GM21515 (cell line): ENCODE data around the gene ZNF280B.
"Not testable (repeated sequence)": the region's sequence is repeated elsewhere in the genome, so short reads cannot be mapped to it uniquely, and the experiment has no call there.

Experiments
- ATAC-seq: cut with Tn5 transposase; IDR thresholded peaks from one replicate; pipeline ENCODE4 v1.9.1; 2021; ENCODE audit not compliant: unreplicated experiment

ZNF280B gene

DNA sequence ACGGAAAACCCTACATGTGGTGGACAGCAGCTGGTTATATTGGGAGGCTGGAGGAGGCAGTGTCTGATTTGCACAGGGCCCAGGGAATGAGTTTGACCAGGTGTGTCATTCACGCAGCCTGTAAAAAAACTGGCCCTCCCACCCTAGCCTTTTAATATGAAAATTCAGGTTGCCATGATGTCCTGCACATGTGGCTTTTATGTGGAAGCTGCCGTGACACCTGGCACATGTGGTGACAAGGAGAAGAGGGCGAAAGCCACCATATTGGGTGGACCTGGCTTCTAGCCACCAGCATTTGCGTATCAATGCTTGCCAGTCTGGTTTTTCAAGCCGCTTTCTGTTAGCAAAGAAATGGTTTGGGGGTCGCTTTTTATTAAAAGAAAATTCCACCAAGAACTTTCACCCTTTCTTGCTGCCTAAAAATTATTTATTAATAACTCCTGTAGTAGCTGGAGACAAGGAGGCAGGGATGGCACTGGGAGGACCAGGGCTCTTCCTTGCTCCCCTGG is 43.4 kb downstream of the ZNF280B start:
- no peak for ATAC-seq

DNA sequence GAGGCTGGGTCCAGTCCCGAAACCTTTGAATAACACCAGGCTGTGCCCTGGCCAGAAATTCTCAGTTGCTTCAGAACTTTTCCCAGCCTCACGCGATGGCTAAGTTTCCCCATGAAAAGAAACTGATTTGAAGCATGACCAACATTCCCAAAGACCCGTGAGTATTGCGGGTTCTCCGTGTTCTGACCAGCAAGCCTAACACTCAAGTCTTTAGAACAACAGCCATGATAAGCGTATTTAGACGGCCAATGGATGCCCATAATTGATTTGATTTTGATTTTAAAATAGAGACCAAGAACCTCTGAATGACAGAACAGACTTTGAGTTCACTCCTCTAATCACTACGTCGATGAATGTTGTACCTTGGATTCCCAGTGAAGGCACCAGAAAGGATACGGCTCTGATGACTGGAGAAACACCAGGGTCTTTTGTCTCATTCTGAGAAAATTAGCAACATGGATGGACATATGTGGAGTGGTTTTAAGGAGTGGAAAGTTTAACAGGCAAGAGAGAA is 43.9 kb downstream of the ZNF280B start:
- ATAC-seq = no peak

DNA sequence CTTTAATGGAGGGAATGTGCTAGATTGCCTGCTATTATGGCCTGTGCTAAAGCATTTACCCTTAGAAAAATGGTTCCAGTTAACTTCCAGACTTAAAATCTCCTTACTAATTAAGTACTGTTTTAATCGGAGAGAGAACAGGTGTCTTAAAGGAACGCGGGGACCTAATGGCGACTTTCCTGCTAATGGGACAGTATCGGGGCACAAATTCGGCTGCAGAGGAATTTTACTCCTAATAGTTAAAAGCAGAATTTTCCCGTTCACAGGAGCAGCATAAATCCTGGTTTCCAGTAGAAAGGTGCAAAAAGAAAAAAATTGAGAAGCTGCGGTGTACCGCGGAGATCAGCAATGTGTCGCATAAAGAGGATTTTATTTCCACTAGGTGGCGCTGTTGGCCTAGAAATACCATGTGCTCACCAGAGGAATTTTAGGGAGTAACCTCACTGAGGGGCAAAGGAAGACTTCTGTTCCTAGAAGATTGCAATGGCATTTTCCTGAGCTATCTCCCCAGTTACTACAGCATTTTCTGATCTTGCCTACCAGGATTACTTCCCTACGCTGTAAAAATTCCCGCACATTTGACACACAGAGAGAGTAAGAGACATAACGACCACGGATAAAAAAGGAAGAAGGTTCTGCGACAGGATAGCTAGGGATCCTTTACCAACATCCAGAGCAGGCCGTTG is 44.5 kb downstream of the ZNF280B start:
- ATAC-seq = no peak

- ATAC-seq = no peak
Observed at GRCh38 chr22:22462813-22463567, 45.6 kb downstream of the ZNF280B start.

GRCh38 chr22:22461583-22461982 is 47.0 kb downstream of the ZNF280B start:
- no peak for ATAC-seq

DNA sequence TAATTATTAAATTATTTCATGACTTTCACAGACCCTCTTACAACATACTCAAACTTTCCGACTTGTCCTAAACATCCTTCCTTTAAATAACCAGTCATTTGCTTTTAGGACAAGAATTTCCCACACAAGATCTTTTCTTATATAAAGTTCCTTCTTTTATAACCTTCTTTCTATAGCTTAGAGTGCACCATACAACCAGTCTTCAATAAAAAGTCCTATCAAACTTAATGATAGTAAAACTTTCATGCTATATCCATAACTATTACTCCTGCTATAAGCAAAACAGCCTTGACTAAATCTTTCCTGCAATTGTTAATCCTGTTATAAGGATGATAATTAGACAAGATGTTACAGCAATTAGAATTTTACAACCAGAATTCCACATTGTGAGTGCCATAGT is 47.4 kb downstream of the ZNF280B start:
- no peak for ATAC-seq

DNA sequence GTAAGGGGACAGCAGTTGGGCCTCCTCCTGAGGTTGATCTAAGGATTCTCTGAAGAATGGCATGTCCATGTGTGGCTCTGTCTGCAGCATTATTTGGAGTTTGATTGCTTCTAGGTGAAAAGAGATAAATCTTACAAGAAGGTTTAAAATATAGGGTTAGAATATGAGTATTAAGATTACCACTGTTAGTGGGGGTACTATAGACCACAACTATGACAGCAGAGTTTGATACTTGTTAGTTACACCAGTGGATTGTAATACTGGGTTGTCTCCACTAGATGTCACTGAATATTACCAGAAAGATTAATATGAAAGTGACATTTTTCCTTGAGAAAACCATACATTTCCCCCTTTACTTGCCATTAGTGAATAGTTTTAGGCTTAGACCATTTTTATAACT is 47.9 kb downstream of the ZNF280B start:
- no peak for ATAC-seq

GRCh38 chr22:22460060-22460459 is 48.5 kb downstream of the ZNF280B start:
- ATAC-seq = no peak

DNA sequence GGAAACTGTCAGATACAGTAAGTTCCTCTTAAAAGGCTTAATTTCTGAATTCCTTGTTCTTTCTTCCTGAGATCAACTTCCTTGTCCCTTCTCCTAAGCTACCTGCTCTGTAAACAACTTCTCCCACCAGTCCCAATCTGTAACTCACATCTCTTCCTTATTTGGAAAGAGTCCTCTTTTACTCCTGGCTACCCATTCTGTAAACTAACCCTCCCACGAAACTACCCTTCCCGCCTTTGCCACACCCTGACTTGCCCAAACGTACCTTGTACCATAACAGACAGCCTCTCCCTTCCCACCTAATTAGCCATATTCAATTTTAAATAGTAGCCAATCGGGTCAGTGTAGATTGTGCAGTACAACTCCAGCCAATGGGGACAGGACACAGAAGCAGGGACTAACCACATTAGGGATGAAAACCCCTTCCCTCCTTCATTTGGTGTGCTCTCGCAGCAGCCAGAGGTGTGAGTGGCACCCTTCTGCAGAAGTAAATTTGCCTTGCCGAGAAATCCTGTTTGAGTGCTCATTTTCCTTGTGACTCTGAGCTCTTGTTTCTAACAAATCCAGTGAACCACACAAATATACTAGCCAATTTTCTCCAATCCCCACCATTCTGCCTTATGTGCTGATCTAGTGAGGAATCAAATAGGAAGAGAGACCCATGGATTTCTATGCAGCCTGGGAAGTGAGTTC is 49.5 kb downstream of the ZNF280B start:
- ATAC-seq = no peak

- ATAC-seq = no peak
Observed at GRCh38 chr22:22458387-22458786, 50.2 kb downstream of the ZNF280B start.

- ATAC-seq = no peak
Observed at GRCh38 chr22:22454997-22455396, 53.5 kb downstream of the ZNF280B start.

- no peak for ATAC-seq
Observed at GRCh38 chr22:22452996-22453686, 55.4 kb downstream of the ZNF280B start.

- ATAC-seq = no peak
Observed at GRCh38 chr22:22452211-22452610, 56.3 kb downstream of the ZNF280B start.

- ATAC-seq = peak; percentile 95
Observed at GRCh38 chr22:22450343-22450839, 58.2 kb downstream of the ZNF280B start.

DNA sequence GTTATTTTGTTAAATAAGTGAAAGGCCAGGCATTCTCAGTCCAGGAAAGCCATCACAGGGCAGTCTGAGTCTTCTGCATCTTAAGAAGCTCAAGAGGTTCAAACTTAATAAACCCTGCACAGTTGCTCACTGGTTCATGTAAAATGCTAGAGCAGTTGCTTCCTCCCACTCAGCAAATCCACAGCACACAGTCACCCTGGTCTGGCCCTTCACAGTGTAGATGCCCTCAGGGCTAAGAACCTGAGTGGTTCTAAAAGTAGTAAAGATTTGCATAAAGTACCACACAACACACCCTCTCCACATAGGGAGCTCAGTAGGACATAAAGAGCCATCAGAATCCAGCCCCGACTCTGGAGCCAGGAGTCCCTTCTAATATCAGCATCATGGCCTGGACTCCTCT is 58.7 kb downstream of the ZNF280B start:
- ATAC-seq = peak; percentile 20

- ATAC-seq = no peak
Observed at GRCh38 chr22:22446517-22446916, 62.0 kb downstream of the ZNF280B start.

DNA sequence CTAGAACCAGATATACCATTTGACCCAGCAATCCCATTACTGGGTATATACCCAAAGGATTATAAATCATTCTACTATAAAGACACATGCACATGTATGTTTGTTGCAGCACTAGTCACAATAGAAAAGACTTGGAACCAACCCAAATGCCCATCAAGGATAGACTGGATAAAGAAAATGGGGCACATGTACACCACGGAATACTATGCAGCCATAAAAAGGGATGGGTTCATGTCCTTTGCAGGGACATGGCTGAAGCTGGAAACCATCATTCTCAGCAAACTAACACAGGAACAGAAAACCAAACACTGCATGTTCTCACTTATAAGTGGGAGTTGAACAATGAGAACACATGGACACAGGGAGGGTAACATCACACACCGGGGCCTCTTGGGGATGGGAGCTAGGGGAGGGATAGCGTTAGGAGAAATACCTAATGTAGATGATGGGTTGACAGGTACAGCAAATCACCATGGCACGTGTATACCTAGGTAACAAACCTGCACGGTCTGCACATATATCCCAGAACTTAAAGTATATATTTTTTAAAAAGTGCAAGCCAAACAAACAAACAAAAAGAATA is 64.4 kb downstream of the ZNF280B start:
- ATAC-seq = not testable (repeated sequence)

GRCh38 chr22:22442928-22443709 is 65.4 kb downstream of the ZNF280B start:
- ATAC-seq = no peak

GRCh38 chr22:22441626-22442025 is 66.9 kb downstream of the ZNF280B start:
- ATAC-seq = not testable (repeated sequence)

- no peak for ATAC-seq
Observed at GRCh38 chr22:22440188-22440587, 68.4 kb downstream of the ZNF280B start.
